H1 (cell line): ENCODE results near the gene MBIP. TPM values are rescaled to one million over a fixed set of nuclear protein-coding genes. Genes with fewer than 3 reads are reported as not detected.
A peak's percentile ranks its signal among the peaks of the same experiment; 100 is the strongest.

Experiments
- CTCF ChIA-PET: fragments of 300-600 bp; sonication (Branson Sonifier 250); formaldehyde crosslinking; loops from one replicate; lab custom pipeline; 2021; ENCODE audit not compliant: partially characterized antibody; lab: Charles Lee
- POLR2A ChIA-PET: fragments of 300-600 bp; sonication (Branson Sonifier 250); formaldehyde crosslinking; loops from one replicate; lab custom pipeline; 2021; ENCODE audit warnings: inconsistent platforms; ENCODE audit not compliant: partially characterized antibody; lab: Charles Lee
- DNase-seq, 2 experiments: peaks; one replicate each; pipeline versions ENCODE4 v3.0.0 to v3.0.0-alpha.2; 2010 to 2022; ENCODE audit warnings: low spot score in 2 of 2, low read depth in 1 of 2, mixed read lengths in 1 of 2
- FAIRE-seq: peaks from 2 replicates; lab custom pipeline; 2011; peaks lifted over from hg19 to GRCh38; lab: Jason Lieb, UNC
- H2AFZ ChIP-seq: 2 replicates; pipeline ENCODE4 v1.8.1; 2012; ENCODE audit warnings: low read length, inconsistent platforms
- H2AK5ac ChIP-seq: 2 replicates; pipeline ENCODE4 v1.6.1; 2013; ENCODE audit warnings: low read depth, low read length
- H2BK120ac ChIP-seq: replicated peaks from 2 replicates; pipeline ENCODE3; 2013; ENCODE audit warnings: low read depth, low read length, inconsistent platforms
- H2BK12ac ChIP-seq: 2 replicates; pipeline ENCODE4 v1.6.1; 2013; ENCODE audit warnings: low read depth, low read length
- H2BK15ac ChIP-seq: 2 replicates; pipeline ENCODE4 v1.6.1; 2013; ENCODE audit warnings: low read length
- H2BK20ac ChIP-seq: 2 replicates; pipeline ENCODE4 v1.6.1; 2013; ENCODE audit warnings: low read length
- H2BK5ac ChIP-seq: 2 replicates; pipeline ENCODE4 v1.6.1; 2013; ENCODE audit warnings: low read depth, low read length
- H3K14ac ChIP-seq: 2 replicates; pipeline ENCODE4 v1.6.1; 2013; ENCODE audit warnings: inconsistent platforms; ENCODE audit not compliant: insufficient read length
- H3K18ac ChIP-seq: 2 replicates; pipeline ENCODE4 v1.6.1; 2013; ENCODE audit warnings: low read length; ENCODE audit errors: extremely low read depth
- H3K23ac ChIP-seq: 2 replicates; pipeline ENCODE4 v1.6.1; 2013; ENCODE audit warnings: inconsistent platforms; ENCODE audit not compliant: insufficient read length
- H3K23me2 ChIP-seq: 2 replicates; pipeline ENCODE4 v1.6.1; 2013; ENCODE audit warnings: low read depth, low read length
- H3K27ac ChIP-seq: 2 replicates; pipeline ENCODE4 v1.6.1; 2011; ENCODE audit warnings: low read depth, low read length, inconsistent platforms
- H3K27me3 ChIP-seq, 4 experiments: replicated peaks in 1 of 4; 1 replicate in 1 of 4; 2 replicates in 3 of 4; pipeline versions ENCODE4 v1.6.1 to v1.8.1; 2011 to 2013; ENCODE audit warnings: low read length in 3 of 4, mild to moderate bottlenecking in 3 of 4, inconsistent platforms in 2 of 4, mixed read lengths in 2 of 4, moderate library complexity in 1 of 4; ENCODE audit not compliant: control insufficient read depth in 3 of 4, insufficient read depth in 3 of 4; ENCODE audit errors: extremely low read depth in 1 of 4
- H3K36me3 ChIP-seq, 4 experiments: 2 replicates each; pipeline versions ENCODE4 v1.6.1 to v1.8.1; 2011 to 2013; ENCODE audit warnings: mild to moderate bottlenecking in 4 of 4, low read length in 3 of 4, moderate library complexity in 2 of 4, control low read depth in 1 of 4, inconsistent platforms in 1 of 4; ENCODE audit not compliant: insufficient read depth in 4 of 4, control insufficient read depth in 2 of 4
- H3K4ac ChIP-seq: replicated peaks from 2 replicates; pipeline ENCODE3; 2013; ENCODE audit warnings: low read length, low read depth, mixed read lengths, inconsistent platforms; ENCODE audit not compliant: insufficient read length
- H3K4me1 ChIP-seq, 4 experiments: replicated peaks in 1 of 4; 1 replicate in 1 of 4; 2 replicates in 3 of 4; pipeline versions ENCODE4 v1.6.1 to v1.8.1; 2011 to 2013; ENCODE audit warnings: low read length in 3 of 4, inconsistent platforms in 2 of 4, mixed read lengths in 1 of 4; ENCODE audit not compliant: insufficient read depth in 4 of 4, control insufficient read depth in 3 of 4
- H3K4me2 ChIP-seq, 2 experiments: 2 replicates each; pipeline versions ENCODE4 v1.6.1 to v1.8.1; 2011 to 2013; ENCODE audit warnings: low read depth in 2 of 2, low read length in 2 of 2, control low read depth in 1 of 2, inconsistent platforms in 1 of 2, mild to moderate bottlenecking in 1 of 2; ENCODE audit not compliant: insufficient read depth in 1 of 2
- H3K4me3 ChIP-seq, 4 experiments: fragments of 200-600, 300-600 bp in 1 of 4; sonication (generic), shearing (Covaris generic), sonication (Bioruptor Twin) in 1 of 4; 2 replicates each; pipeline versions ENCODE4 v1.5.1 to v1.8.1; 2011 to 2016; ENCODE audit warnings: low read length in 4 of 4, low read depth in 3 of 4, control low read depth in 2 of 4, inconsistent platforms in 2 of 4, mild to moderate bottlenecking in 2 of 4, mixed read lengths in 1 of 4, moderate library complexity in 1 of 4; ENCODE audit not compliant: insufficient read depth in 2 of 4; ENCODE audit errors: extremely low read depth in 1 of 4
- H3K56ac ChIP-seq: replicated peaks from 2 replicates; pipeline ENCODE3; 2013; ENCODE audit warnings: low read depth, mild to moderate bottlenecking, mixed read lengths, low read length, inconsistent platforms; ENCODE audit not compliant: insufficient read length
- H3K79me1 ChIP-seq: 2 replicates; pipeline ENCODE4 v1.6.1; 2013; ENCODE audit warnings: low read depth, low read length, control low read depth
- H3K79me2 ChIP-seq, 2 experiments: 2 replicates each; pipeline versions ENCODE4 v1.6.1 to v1.8.1; 2012 to 2013; ENCODE audit warnings: low read length in 2 of 2, mild to moderate bottlenecking in 2 of 2, inconsistent platforms in 1 of 2; ENCODE audit not compliant: insufficient read depth in 2 of 2, control insufficient read depth in 1 of 2
- H3K9ac ChIP-seq, 4 experiments: replicated peaks in 1 of 4; 1 replicate in 1 of 4; 2 replicates in 3 of 4; pipeline versions ENCODE4 v1.6.1 to v1.8.1; 2011 to 2013; ENCODE audit warnings: low read depth in 3 of 4, low read length in 3 of 4, control low read depth in 2 of 4, mild to moderate bottlenecking in 2 of 4, moderate library complexity in 2 of 4, inconsistent platforms in 1 of 4; ENCODE audit errors: extremely low read depth in 1 of 4
- H3K9me3 ChIP-seq, 2 experiments: 2 replicates each; pipeline versions ENCODE4 v1.6.1 to v1.8.1; 2012 to 2013; ENCODE audit warnings: mild to moderate bottlenecking in 2 of 2, moderate library complexity in 2 of 2, control low read depth in 1 of 2, inconsistent platforms in 1 of 2, low read depth in 1 of 2, low read length in 1 of 2, mixed read lengths in 1 of 2; ENCODE audit not compliant: insufficient read depth in 2 of 2
- H4K20me1 ChIP-seq, 2 experiments: replicated peaks in 1 of 2; 2 replicates each; pipeline versions ENCODE3 to v1.8.1; 2011 to 2013; ENCODE audit warnings: inconsistent platforms in 2 of 2, low read length in 2 of 2, mild to moderate bottlenecking in 1 of 2; ENCODE audit not compliant: insufficient read depth in 2 of 2, control insufficient read depth in 1 of 2
- H4K5ac ChIP-seq: 2 replicates; pipeline ENCODE4 v1.6.1; 2013; ENCODE audit warnings: low read length, low read depth, mixed read lengths, inconsistent platforms; ENCODE audit not compliant: insufficient read length
- H4K8ac ChIP-seq: 2 replicates; pipeline ENCODE4 v1.8.0; 2013; ENCODE audit warnings: mild to moderate bottlenecking, moderate library complexity, low read length, inconsistent platforms; ENCODE audit not compliant: insufficient read depth; ENCODE audit errors: extremely low read depth
- H4K91ac ChIP-seq: replicated peaks from 2 replicates; pipeline ENCODE3; 2013; ENCODE audit warnings: low read length, mixed read lengths, inconsistent platforms; ENCODE audit not compliant: insufficient read length
- CHD1 ChIP-seq: IDR thresholded peaks from 2 replicates; pipeline ENCODE4 v1.6.1; 2012; ENCODE audit warnings: low read depth, low read length, improper control_type of control experiment
- GTF2F1 ChIP-seq: IDR thresholded peaks from 2 replicates; pipeline ENCODE4 v1.6.1; 2012; ENCODE audit warnings: low read depth, low read length, improper control_type of control experiment, borderline replicate concordance
- MAFK ChIP-seq: IDR thresholded peaks from 2 replicates; pipeline ENCODE4 v1.6.1; 2012; ENCODE audit warnings: low read depth, mild to moderate bottlenecking, improper control_type of control experiment, low read length
- RXRA ChIP-seq: IDR thresholded peaks from 2 replicates; pipeline ENCODE4 v1.6.1; 2011; ENCODE audit warnings: low read depth, mild to moderate bottlenecking, low read length, moderate library complexity; ENCODE audit not compliant: insufficient read depth
- SIN3A ChIP-seq, 2 experiments: IDR thresholded peaks in 1 of 2; conservative IDR thresholded peaks in 1 of 2; 2 replicates each; pipeline ENCODE4 v1.6.1; 2011 to 2012; ENCODE audit warnings: low read length in 2 of 2, improper control_type of control experiment in 1 of 2, low read depth in 1 of 2, mild to moderate bottlenecking in 1 of 2
- SRF ChIP-seq: IDR thresholded peaks from 2 replicates; pipeline ENCODE4 v1.6.1; 2011; ENCODE audit warnings: mild to moderate bottlenecking, low read depth, low read length, moderate library complexity
- WGBS, 2 experiments: shearing (Covaris generic) in 1 of 2; methylation state at CpG; one replicate each; pipeline versions ENCODE4 v1.1.6 to v1.1.7; 2013 to 2015; ENCODE audit warnings: low lambda C conversion rate in 2 of 2, mixed read lengths in 2 of 2, inconsistent platforms in 1 of 2, low coverage in 1 of 2, missing lambda C conversion rate in 1 of 2; ENCODE audit not compliant: insufficient replicate concordance in 2 of 2, insufficient coverage in 1 of 2, insufficient read length in 1 of 2; ENCODE audit errors: extremely low coverage in 1 of 2, missing lambda C conversion rate in 1 of 2; 5-methylcytosine and 5-hydroxymethylcytosine counted together
- polyA plus RNA-seq, 7 experiments: library from polyadenylated mRNA; depleted of rRNA in 3 of 7; stranded (reverse) in 5 of 7; unstranded in 2 of 7; fragments of >200 nt in 5 of 7; fragments of 200-250 nt in 2 of 7; gene quantifications; 1 replicate in 5 of 7; 2 replicates in 1 of 7; 4 replicates in 1 of 7; pipeline versions ENCODE4 v1.2.1 to v1.2.3, GENCODE V29; 2011 to 2013; ENCODE audit warnings: missing spikeins in 2 of 7, mixed read lengths in 2 of 7
- total RNA-seq: library from RNA; stranded (reverse); fragmentation: NEBNext Ultra II Directional; extraction: Animal tissue kit (Norgen Biotek cat#: 25700); gene quantifications from 2 replicates; pipeline ENCODE4 v1.2.1, GENCODE V29; 2021

The MBIP gene
- total and polyA plus RNA-seq, 2 of the 8 experiments (the other 6 are each of a cell fraction or from before 2014, with no cell fraction given) = 15.0 to 27.4 TPM

- Histone ChIP-seq H4K20me1 (peaks cover 1 to 2% of the 10 kb centered on the region in 2 experiments), H3K79me1 (no peaks in the 10 kb centered on the region), H3K36me3 (peaks cover 2 to 25% (median 12%) of the 10 kb centered on the region in 4 experiments; a peak in 7 of 8 replicates), H2BK12ac (no peak overlapping the region), H3K4me3 (no peak overlapping the region), H3K18ac (no peak overlapping the region), H3K9me3 (no peaks in the 10 kb centered on the region), H4K8ac (no peak overlapping the region), H3K56ac (no peak overlapping the region), H4K91ac (no peak overlapping the region), H3K27me3 (no peaks in the 10 kb centered on the region), H2BK5ac (no peak overlapping the region), H2BK20ac (no peak overlapping the region), H4K5ac (no peak overlapping the region), H3K4me2 (peak overlapping the region in 1 of 2 experiments; percentile 41; a peak in 1 of 4 replicates), H3K23me2 (no peaks in the 10 kb centered on the region), H3K14ac (no peak overlapping the region), H3K9ac (no peak overlapping the region), H3K4ac (no peak overlapping the region), H3K27ac (no peak overlapping the region), H2BK15ac (no peak overlapping the region), H3K4me1 (peaks cover 0 to 8% (median 2%) of the 10 kb centered on the region in 4 experiments; a peak in 5 of 7 replicates), H2BK120ac (no peak overlapping the region), H2AK5ac (no peak overlapping the region), H3K79me2 (peaks cover 0 to 52% of the 10 kb centered on the region in 2 experiments; a peak in 3 of 4 replicates), H2AFZ (no peak overlapping the region), H3K23ac (no peak overlapping the region)
- DNase-seq = no peak
- CTCF ChIA-PET = interaction anchor here (0.6 to 2.9 kb wide), 3 partner anchors 58 to 245 kb away, joined by 3 to 13 read pairs (median 3); no protein-coding TSS in a partner anchor
- WGBS, 2 experiments = 51 to 100% methylated on average over 1 to 3 of the region's 3 CpGs
- FAIRE-seq = no peak
- TF ChIP-seq MAFK (no peak), SRF (no peak), CHD1 (no peak), SIN3A (conservative IDR thresholded peaks at IDR 0.05 in 1 of 2, IDR thresholded peaks at IDR 0.05 in 1 of 2; ENCODE audit: low read depth in 1 of 2, low read length in 2 of 2) (no peak), RXRA (no peak), GTF2F1 (no peak)
- POLR2A ChIA-PET = interaction anchor here (0.6 kb wide), 1 partner anchor 561 kb away, joined by 3 read pairs; no protein-coding TSS in a partner anchor
Observed at GRCh38 chr14:36315159-36315853, 5.1 kb downstream of the MBIP start.
